ENCODE results near the gene UBASH3B.

GRCh38 chr11:122661182-122661945 lies 5.8 kb downstream of the UBASH3B start:
- no peak for TF ChIP-seq CTCF (IDR thresholded peaks at IDR 0.05)
- TF ChIP-seq ZFX (IDR thresholded peaks at IDR 0.05; ENCODE audit: borderline replicate concordance): no peak
